HFFc6 (cell line): ENCODE results near the gene GCG. TPM values are rescaled to one million over a fixed set of nuclear protein-coding genes. Genes with fewer than 3 reads are reported as not detected.
A peak's percentile ranks its signal among the peaks of the same experiment; 100 is the strongest.

Experiments
- DNase-seq: peaks from one replicate; pipeline ENCODE4 v3.0.0-alpha.2; 2018
- H3K27ac Mint-ChIP-seq: 2 replicates; pipeline ENCODE4 v1.8.0; 2020; ENCODE audit warnings: mild to moderate bottlenecking, mixed read lengths
- H3K27me3 Mint-ChIP-seq: 2 replicates; pipeline ENCODE4 v1.8.0; 2021; ENCODE audit warnings: mild to moderate bottlenecking, moderate library complexity, mixed read lengths; ENCODE audit not compliant: insufficient read depth
- H3K36me3 Mint-ChIP-seq: 2 replicates; pipeline ENCODE4 v1.8.0; 2021; ENCODE audit warnings: low read depth, mixed read lengths
- H3K4me1 Mint-ChIP-seq: 2 replicates; pipeline ENCODE4 v1.8.0; 2020; ENCODE audit warnings: low read depth, mixed read lengths
- H3K4me3 Mint-ChIP-seq: 2 replicates; pipeline ENCODE4 v1.8.0; 2020; ENCODE audit warnings: mild to moderate bottlenecking, moderate library complexity, mixed read lengths
- H3K9me3 Mint-ChIP-seq: 2 replicates; pipeline ENCODE4 v1.8.0; 2020; ENCODE audit warnings: mild to moderate bottlenecking, mixed read lengths
- CTCF ChIP-seq: fragments of 200-600 bp; sonication (generic); IDR thresholded peaks from 2 replicates; pipeline ENCODE4 v1.5.0; 2021; ENCODE audit warnings: antibody characterized with exemption, mild to moderate bottlenecking
- total RNA-seq, 6 experiments: library from RNA; stranded (reverse); fragmentation: NEBNext Ultra II Directional; extraction: Animal tissue kit (Norgen Biotek cat#: 25700); gene quantifications; 2 replicates in 1 of 6; 3 replicates in 5 of 6; pipeline ENCODE4 v1.2.3, GENCODE V29; 2021

Gene GCG
- total RNA-seq, 6 experiments from 2014 or later, result not detected

- TF ChIP-seq CTCF, result peak; percentile 77
- Mint-ChIP-seq H3K9me3 (no peaks in the 10 kb centered on the region), H3K4me3 (peak overlapping the region; percentile 5), H3K27me3 (peaks cover 2% of the 10 kb centered on the region), H3K36me3 (no peaks in the 10 kb centered on the region), H3K4me1 (peaks cover 7% of the 10 kb centered on the region; the same call in 1 of the 2 replicates), H3K27ac (no peak overlapping the region)
- DNase-seq, result peak; percentile 42
These were observed 1.7 kb upstream of the GCG start for GRCh38 chr2:162153608-162154224.

GRCh38 chr2:162149940-162150339 is 2.1 kb downstream of the GCG start:
- Mint-ChIP-seq H3K4me1 (peaks cover 26% of the 10 kb centered on the region), H3K27ac (no peak overlapping the region), H3K36me3 (no peaks in the 10 kb centered on the region), H3K4me3 (no peak overlapping the region), H3K9me3 (no peaks in the 10 kb centered on the region), H3K27me3 (no peaks in the 10 kb centered on the region; the same call in 1 of the 2 replicates)
- TF ChIP-seq CTCF, result no peak
- no peak for DNase-seq

GRCh38 chr2:162149466-162149865 is 2.6 kb downstream of the GCG start:
- Mint-ChIP-seq H3K27ac (no peak overlapping the region), H3K4me1 (peaks cover 26% of the 10 kb centered on the region), H3K27me3 (no peaks in the 10 kb centered on the region; the same call in 1 of the 2 replicates), H3K4me3 (no peak overlapping the region), H3K36me3 (no peaks in the 10 kb centered on the region), H3K9me3 (no peaks in the 10 kb centered on the region)
- TF ChIP-seq CTCF, result no peak
- no peak for DNase-seq

GRCh38 chr2:162148956-162149355 is 3.1 kb downstream of the GCG start:
- no peaks in the 10 kb centered on the region for H3K36me3 Mint-ChIP-seq
- no peak for DNase-seq
- no peaks in the 10 kb centered on the region; the same call in 1 of the 2 replicates for H3K27me3 Mint-ChIP-seq
- H3K4me3 Mint-ChIP-seq, result no peak overlapping the region
- peaks cover 24% of the 10 kb centered on the region for H3K4me1 Mint-ChIP-seq
- no peak overlapping the region for H3K27ac Mint-ChIP-seq
- no peaks in the 10 kb centered on the region for H3K9me3 Mint-ChIP-seq
- no peak for TF ChIP-seq CTCF

- no peaks in the 10 kb centered on the region for H3K36me3 Mint-ChIP-seq
- H3K27me3 Mint-ChIP-seq, result no peaks in the 10 kb centered on the region; the same call in 1 of the 2 replicates
- H3K4me3 Mint-ChIP-seq, result no peak overlapping the region
- no peak for DNase-seq
- no peaks in the 10 kb centered on the region for H3K9me3 Mint-ChIP-seq
- H3K4me1 Mint-ChIP-seq, result peaks cover 19% of the 10 kb centered on the region
- TF ChIP-seq CTCF, result peak; percentile 18; the same call in 1 of the 2 replicates
- no peak overlapping the region for H3K27ac Mint-ChIP-seq
These were observed 8.1 kb downstream of the GCG start for GRCh38 chr2:162143969-162144368.
